ENCODE results near the gene DUXA.

GRCh38 chr19:57171551-57172081 lies 4.3 kb upstream of the DUXA start:
- no peak for TF ChIP-seq POLR2AphosphoS5 (IDR thresholded peaks at IDR 0.05; ENCODE audit: low read depth, low read length)
- TF ChIP-seq REST (IDR thresholded peaks at IDR 0.05; ENCODE audit: insufficient read depth in 1 of 2, low read depth in 2 of 2, low read length in 2 of 2): no peak
- no peak for TF ChIP-seq TAF1 (IDR thresholded peaks at IDR 0.05; ENCODE audit: borderline replicate concordance, insufficient read depth, low read length)
- no peak for TF ChIP-seq SIN3A (IDR thresholded peaks at IDR 0.05; ENCODE audit: borderline replicate concordance, insufficient read depth, low read length)
